AG20443 (cell line): Measurements from ENCODE around the gene CABP1.
"Not testable (repeated sequence)": the region's sequence is repeated elsewhere in the genome, so short reads cannot be mapped to it uniquely, and the experiment has no call there.

Experiments
- DNase-seq: peaks from one replicate; pipeline ENCODE4 v3.0.0; 2012; ENCODE audit warnings: low spot score, mixed read lengths

Gene CABP1

DNA sequence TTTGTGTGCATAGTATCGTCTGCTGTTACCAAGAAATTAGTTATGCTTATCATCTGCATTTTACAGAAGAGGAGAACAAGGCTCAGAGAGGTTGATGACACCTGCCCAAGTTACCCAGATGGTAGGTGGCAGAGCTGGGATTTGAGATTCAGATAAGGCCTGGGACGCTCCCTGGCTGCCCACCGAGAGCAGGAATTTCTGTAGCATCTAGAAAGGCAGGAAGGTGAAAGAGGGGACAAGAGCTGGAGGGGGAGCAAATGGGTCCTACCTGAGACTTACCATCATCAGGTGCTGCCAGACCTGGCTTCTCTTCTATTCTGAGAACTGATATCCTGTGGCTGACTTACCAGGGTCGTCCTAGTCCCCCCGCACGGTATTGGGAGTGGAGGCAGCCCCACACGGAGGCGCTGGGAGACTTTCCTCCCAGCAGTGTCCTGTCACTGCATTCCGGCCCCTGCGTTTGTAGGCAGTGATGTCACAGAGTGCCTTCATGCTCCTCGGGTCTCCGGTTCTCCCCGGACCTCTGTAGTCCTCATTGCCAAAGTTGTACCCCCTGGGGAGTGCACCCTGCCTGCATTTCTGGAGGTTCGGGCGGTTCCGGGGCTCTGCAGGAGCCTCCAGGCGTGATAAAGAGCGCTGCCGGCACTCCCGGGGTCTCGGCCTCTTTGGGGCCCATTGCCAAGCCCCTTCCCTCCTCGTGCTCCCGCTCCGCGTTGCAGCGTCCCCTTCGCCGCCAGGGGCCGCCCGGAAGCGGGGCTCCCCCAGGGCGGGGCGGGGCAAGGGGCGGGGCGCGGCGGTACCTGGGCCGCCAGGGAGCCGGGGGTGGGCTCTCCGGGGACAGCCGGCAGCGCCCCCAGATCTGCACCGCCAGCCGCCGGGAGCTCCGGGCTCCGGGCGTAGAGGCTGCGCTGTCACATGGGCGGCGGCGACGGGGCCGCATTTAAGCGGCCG, at the start of gene CABP1:
Gene CABP1 (plus strand): TSS at position 856 of the 951 bp plus-strand sequence. CDS start 60 bp downstream, at position 916.
- no peak for DNase-seq

DNA sequence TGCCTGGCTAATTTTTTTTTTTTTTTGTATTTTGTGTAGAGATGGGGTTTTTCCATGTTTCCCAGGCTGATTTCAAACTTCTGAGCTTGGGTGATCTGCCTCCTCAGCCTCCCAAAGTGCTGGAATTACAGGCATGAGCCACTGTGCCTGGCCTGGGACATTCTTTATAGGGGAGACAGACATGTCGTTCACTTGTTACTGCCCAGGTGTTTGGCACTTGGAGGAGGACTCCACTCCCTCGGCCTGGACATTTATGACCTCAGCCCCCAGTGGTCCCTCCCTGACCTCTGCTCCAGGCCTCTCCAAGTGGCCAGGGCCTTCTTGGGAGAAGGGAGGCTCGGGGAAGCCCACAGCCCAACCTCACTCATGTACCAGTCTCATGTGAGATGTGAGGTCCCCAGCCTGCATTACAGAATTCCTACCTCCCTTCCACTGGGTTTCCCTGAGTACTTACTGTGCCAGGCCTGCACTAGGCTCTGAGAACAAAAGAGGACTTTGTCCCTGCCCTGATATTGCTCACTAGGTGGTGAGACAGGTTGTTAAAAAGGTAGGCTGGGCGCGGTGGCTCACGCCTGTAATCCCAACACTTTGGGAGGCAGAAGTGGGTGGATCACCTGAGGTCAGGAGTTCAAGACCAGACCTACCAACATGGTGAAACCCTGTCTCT, 49.6 kb upstream of the CABP1 start:
- DNase-seq, result no peak

DNA sequence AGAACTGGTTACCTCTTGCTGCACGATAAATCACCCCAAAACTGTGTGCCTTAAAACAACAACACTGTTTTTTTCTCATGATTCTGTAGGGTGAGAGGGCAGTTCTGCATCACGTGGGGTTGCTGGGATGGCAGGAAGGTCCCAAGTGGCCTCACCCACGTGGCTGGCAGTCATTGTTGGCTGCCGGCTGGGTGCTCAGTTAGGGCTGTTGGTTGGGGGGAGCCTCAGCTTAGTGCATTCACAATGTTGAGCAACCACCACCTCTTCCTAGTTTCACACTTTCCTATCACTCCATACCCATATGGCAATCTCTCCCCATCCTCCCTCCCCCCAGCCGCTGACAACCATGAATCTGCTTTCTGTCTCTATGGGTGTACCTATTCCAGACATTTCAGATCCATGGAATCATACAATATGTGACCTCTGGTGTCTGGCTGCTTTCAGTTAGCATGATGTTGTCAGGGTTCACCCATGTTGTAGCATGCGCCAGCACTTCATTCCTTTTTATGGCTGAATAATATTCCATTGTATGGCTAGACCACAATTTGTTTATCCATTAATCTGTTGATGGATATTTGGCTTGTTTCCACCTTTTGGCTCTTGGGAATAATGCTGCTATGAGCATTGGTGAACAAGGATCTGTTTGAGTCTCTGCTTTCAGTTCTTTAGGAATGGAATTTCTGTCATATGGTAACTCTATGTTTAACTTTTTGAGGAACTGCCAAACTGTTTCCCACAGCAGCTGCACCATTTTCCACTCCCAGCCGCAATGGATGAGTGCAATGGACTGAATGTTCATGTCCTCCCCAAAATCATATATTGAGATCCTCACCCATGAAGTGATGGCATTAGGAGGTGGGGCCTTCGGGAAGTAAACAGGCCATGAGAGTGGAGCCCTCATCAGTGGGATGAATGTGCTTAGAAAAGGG, 48.0 kb upstream of the CABP1 start:
- no peak for DNase-seq

DNA sequence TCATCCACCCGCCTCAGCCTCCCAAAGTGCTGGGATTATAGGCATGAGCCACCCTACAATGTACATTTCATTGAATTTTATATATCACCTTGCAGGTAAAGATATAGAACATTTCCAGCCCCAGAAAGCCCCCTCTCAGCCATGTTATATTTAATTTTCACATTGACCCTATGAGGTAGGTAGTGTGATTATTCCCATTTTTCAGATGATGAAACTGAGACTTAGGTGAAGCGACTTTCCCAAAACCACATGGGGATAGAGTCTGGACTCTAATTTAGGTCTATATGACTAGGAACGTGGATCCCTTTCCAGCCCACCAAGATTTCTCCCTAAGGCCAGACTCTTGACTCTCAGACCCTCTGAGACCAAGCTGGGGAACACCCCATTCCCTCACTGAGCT, 43.5 kb upstream of the CABP1 start:
- no peak for DNase-seq

DNA sequence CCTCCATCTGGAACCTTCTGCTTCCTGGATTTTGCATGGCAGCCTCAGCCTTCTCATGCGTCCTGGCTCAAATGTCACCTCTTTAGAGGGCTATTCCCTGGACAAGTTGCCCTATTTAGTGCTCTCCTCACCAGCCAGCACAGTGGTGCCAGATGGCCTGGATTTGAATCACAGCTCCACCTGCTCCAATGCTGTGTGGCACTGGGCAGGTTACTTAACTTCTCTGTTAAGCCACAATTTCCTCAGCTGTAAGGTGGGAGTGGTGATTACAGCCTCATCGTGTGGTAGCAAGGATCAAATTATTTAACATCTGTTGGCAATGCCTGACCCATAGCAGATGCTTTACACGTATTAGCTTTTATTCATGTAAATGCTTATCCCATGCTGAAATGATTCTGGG, 42.6 kb upstream of the CABP1 start:
- DNase-seq, result no peak

DNA sequence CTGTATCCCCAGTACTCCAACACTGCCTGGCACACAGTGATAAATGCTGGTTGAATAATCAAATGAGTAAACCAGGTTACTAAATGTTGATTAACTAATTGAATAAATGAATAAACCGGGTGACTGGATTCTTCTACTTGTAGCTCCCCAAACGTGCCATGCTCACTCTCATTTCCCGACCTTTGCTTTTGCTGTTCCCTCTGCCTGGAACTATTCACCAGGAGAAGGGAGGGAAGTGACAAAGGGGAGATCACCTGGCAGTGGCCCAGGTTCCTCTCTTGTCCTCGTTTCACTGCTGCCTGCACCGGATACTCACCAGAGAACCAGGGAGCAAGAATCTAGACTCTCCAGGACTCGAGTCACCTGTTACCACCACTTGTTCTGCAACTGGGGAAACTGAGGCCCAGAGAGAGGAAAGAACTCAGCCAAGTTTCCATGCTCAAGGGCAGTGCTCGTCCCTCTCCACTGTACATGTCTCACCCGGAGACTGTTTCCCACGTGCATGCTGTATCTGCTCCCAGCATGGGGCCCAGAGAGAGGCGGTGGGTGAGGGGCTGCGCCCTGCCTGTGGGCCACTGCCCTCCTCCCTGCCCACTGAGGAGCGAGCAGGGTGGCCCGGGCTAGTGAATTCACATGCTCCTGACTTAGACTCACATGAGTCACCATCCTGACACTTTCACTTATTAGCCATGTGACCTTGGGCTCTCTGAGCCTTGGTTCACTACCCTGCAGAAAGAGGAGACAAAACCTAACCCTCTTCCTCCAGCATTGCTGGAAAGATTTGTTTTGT, 41.6 kb upstream of the CABP1 start:
- DNase-seq, result peak; percentile 79

DNA sequence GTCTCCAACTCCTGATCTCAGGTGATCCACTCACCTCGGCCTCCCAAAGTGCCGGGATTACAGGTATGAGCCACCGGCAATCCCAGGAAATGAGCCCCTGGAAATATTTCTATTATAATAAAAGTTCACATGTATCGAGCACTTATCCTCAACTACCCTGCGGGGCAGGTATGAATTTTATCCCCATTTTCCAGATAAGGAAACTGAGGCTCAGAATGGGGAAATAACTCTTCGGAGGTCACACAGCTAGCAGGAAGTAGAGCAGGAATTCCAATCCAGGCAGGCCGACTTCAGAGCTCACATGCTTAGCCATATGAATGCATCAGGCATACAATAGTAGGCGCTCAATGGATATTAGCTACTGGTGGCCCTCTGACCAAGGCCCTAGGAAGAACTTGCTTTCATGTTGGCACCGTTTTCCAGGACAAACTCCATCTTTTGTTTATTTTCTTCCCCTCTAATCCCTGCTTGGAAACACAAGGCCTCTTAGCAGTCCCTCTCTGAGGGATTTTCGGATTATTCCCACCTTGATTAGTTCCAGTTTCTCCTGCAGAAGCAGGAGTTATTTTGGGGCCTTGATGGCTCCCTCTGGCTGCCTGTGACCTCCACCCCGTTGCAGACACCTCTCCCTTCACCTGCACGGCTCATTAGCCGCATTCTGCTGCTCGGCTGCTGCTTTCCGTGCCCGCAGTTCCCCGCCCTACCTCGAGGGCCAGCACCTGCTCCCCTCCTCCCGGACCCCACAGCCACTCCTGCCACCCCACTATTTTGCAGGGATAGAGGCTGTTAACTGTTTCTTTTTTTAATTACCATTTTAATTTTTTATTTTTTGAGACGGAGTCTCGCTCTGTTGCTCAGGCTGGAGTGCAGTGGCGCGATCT, 40.5 kb upstream of the CABP1 start:
- no peak for DNase-seq

DNA sequence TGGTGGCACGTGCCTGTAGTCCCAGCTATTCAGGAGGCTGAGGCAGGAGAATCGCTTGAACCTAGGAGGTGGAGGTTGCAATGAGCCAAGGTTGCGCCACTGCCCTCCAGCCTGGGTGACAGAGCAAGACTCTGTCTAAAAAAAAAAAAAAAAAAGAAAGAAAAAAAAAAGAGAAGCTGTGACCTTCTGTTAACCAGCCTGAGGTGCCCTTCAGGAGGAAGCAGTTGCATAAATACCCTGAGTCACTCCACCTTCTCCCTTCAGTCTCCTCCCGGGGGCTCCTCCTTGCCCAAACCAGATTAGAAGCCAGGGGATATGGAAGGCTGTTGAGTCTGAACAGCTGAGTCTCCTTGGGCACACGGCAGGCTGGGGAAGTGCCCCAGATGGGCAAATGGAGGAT, 38.0 kb upstream of the CABP1 start:
- DNase-seq, result not testable (repeated sequence)

DNA sequence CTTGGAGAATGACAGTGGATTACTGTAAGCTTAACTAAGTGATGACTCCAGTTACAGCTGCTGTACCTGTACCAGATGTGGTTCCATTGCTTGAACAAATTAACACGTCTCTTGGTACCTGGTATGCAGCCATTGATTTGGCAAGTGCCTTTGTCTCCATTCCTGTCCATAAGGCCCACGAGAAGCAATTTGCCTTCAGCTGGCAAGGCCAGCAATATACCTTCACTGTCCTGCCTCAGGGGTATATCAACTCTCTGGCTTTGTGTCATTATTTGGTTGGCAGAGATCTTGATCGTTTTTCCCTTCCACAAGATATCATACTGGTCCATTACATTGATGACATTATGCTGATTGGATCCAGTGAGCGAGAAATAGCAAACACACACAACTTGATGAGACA, 29.9 kb upstream of the CABP1 start:
- no peak for DNase-seq

DNA sequence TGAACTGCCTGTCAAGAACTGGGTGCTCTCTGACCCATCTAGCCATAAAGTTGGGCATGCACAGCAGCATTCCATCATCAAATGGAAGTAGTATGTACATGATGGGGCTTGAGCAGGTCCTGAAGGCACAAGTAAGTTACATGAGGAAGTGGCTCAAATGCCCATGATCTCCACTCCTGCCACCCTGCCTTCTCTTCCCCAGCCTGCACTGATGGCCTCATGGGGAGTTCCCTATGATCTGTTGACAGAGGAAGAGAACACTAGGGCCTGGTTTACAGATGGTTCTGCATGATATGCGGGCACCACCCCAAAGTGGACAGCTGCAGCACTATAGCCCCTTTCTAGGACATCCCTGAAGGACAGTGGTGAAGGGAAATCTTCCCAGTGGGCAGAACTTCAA, 28.9 kb upstream of the CABP1 start:
- DNase-seq, result not testable (repeated sequence)

DNA sequence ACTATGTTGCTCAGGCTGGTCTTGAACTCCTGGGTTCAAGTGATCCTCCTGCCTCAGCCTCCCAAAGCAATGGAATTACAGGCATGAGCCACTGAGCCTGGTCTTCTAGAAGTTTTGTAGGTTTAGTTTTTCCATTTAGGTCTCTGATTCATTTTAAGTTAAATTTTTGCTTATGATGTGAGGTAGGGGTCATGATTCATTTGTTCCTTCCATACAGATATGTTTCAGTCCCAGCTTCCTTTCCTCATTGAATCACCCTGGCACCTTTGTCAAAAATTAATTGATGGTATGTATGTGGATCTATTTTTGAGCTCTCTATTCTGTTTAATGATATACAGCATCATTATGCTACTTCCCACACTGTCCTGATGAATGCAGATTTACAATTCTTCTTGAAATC, 25.6 kb upstream of the CABP1 start:
- DNase-seq, result no peak

DNA sequence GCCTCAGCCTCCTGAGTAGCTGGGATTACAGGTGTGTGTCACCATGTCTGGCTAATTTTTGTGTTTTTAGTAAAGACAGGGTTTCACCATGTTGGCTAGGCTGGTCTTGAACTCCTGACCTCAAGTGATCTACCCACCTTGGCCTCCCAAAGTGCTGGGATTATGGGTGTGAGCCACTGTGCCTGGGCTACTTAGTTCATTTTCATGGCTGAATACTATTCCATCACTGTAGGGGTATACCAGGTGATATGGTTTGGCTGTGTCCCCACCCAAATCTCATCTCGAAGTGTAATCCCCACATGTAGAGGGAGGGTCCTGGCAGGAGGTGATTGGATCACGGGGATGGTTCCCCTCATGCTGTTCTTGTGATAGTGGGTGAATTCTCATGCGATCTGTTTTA, 23.2 kb upstream of the CABP1 start:
- not testable (repeated sequence) for DNase-seq

DNA sequence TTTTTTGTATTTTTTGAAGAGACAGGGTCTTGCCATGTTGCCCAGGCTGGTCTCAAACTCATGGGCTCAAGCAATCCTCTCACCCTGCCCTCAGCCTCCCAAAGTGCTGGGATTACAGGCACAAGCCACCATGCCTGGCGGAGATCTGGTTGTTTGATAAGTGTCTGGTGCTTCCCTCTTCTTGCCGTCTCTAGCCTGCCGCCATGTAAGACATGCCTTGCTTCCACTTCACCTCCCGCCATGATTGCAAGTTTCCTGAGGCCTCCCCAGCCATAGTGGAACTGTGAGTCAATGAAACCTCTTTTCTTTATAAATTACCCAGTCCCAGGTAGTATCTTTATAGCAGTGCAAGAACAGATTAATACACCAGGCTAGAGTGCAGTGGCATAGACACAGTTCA, 22.7 kb upstream of the CABP1 start:
- not testable (repeated sequence) for DNase-seq

DNA sequence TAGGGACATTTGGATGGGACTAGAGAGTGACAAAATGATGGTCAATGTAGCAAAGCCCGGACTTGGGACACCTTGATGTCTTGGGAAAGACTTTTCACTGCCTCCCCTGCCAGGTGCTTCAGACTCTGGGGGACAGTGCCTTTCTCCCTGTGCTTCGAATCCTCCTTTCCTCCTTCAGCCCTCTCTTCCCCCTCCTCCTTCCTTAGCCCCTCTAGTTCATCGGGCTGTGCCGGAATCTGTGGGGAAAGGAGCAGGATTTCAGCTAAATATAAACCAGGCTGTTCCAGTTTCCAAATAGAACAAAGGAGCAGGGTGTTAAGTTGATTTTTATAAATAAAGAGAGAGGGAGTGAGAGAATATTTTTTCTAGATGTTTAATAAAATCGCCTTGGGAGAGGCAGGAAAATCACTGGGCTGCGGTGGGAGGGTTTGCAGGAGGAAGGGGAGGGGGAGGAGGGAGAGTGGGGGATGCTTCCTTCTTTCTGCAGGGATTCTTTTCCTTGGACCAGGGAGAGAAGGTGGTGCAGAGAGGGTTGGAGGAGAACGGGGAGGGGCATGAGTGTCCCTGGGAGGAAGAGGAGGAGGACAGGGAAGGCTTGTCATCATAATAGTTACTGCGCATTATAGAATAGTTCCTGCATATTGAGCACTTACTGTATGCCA, 21.3 kb upstream of the CABP1 start:
- DNase-seq, result no peak

DNA sequence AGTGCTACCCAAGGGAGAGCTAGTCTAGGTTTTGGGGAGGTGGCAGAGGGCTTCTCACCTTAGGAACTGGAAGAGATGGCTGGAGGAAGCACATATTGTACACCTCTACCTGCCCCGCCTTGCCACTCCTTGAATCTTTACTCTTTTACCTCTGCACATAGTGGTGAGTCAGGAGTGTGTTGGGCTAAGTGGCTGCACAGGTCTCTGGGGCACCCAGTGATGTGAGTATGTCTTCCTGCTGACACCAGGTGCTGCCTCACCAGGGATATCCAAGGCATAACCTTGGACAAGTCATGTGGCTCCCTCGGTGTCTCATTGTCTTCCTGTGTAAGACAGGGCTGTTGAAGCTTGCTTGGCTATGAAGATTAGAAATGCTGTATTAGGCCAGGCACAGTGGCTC, 19.8 kb upstream of the CABP1 start:
- no peak for DNase-seq

DNA sequence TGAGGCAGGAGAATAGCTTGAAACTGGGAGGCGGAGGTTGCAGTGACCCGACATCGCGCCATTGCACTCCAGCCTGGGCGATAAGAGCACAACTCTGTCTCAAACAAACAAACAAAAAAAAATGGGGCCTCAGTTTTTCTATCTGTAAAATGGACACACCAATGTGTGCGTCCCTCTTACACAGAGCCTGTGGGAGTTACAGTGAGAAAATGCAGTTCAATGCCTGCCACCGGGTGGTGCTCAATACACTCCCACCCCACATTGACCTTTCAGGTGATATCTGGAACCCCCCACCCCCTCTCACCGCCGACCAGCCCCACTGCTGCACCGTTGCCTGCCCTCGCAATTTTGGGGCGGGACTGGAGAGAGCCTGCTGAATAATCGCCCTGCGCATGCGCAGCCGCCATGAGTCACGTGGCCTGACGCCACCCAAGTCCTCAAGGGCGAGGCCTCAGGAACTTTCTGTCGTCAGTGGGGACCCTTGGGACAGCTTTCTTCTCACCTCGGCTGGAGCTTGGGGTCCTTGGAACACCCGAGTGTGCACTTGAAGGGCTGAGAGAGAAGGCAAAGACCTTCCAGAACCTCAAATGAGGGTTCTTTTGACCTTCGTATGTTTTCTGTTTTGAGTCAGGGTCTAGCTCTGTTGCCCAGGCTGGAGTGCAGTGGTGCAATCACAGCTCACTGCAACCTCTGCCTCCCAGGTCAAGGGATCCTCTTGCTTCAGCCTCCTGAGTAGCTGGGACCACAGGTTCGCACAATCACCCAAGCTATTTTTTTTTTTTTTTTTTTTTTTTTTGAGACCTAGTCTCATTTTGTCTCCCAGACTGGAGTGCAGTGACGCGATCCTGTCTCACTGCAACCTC, 14.6 kb upstream of the CABP1 start:
- DNase-seq, result no peak

DNA sequence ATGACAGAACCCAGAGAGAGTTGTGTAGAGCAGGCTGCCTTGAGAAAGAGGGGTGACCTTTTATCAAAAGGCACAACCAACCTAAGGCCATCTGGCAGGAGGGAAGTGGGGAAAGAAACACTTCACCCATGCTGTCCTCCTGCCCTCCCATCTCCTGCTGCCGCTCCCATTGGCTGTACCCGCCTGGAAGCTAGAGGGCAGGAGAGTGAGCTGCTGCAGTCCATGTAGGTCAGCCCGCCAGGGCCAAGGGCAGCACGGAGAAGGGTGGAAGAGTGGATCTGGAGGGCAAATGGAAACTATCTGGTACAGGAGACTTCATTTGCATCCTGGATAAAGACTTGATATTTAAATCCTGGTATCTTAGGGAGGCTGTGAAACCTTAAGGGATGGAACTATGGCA, 11.5 kb upstream of the CABP1 start:
- no peak for DNase-seq

DNA sequence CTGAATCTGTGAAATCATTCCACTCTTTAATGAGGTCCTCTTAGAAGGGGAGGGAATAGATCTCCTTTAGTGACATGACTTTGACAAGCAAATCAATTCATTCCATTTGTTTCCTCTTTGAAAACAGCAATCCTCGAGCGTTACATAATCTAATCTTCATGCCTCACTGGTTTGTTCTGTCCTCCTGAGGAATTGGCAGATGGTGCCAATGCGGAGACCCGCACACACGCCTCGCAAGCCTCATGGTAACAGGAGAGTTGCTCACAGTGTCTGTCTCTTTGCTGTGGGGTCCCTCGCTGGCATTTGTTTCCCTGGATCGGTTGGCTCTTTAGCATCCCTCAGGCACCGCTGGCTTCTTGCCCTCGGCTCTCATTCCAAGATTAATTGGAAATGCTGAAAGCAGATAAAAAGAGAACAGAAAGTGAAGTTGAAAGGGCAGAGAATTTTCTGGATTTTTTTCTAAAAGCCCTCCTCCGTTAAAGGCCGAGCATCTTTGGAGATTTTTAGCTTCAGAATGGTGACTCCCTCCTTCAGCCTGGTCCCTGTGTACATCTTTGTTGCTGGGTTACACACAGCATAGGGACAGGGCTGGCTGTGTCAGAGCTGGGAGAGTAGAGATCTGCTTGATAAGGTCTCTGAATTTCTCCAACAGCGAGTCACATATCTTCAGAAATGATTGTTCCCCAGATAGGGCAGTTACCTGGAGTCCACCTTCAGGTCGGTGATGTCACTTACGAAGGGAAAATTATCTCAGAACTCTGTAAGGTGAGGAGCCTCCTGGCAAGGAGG, 10.1 kb upstream of the CABP1 start:
- DNase-seq, result no peak
